GM21737 (cell line): ENCODE measurements around the gene PPP1R13B.

Experiments
- ATAC-seq: cut with Tn5 transposase; IDR thresholded peaks from one replicate; pipeline ENCODE4 v1.9.1; 2021; ENCODE audit warnings: mild to moderate bottlenecking, moderate library complexity; ENCODE audit not compliant: unreplicated experiment

The PPP1R13B gene

GRCh38 chr14:103732868-103733620, 114.3 kb downstream of the PPP1R13B start:
- no peak for ATAC-seq

DNA sequence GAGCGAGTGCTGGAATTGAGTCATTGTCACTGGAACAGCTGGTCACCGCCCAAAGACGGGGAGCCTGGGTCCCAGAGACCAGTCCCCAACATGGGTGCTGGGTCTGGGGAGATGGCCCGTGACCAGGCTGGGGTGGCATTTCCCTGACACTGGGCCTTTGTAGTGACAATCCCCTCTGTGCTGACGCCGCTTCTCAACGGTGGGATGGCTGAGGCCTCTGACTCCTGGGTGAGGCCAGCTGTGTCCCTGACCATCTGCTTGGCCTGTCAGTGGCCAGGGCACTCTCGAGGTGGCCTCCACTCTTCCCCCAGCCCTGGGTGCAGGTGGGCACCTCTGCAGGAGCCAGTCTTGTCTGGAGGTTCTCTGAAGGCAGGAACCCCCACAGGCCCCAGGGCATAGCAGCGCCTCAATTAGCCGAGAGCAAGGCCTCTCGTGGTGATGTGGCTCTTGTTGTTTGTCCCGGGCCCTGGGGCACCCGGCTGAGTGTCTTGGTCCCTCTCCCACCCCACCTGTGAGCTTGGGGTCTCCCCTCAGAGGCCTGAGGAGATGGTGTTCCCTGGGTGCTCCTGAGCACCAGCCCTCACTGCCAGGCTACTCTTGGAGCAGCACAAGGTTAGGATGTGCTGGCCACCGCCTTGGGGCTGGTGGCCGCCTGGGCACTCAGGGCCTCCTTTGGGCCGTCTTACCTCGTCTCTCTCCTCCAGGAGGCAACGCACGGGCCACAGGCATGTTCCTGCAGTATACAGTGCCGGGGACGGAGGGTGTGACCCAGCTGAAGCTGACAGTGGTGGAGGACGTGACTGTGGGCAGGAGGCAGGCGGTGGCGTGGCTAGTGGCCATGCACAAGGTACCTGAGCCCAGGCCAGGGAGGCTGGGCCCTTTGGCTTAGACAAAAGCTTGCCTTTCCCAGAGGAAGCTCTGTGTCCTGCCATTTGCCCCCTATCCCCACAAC, 115.2 kb downstream of the PPP1R13B start:
- ATAC-seq: no peak

DNA sequence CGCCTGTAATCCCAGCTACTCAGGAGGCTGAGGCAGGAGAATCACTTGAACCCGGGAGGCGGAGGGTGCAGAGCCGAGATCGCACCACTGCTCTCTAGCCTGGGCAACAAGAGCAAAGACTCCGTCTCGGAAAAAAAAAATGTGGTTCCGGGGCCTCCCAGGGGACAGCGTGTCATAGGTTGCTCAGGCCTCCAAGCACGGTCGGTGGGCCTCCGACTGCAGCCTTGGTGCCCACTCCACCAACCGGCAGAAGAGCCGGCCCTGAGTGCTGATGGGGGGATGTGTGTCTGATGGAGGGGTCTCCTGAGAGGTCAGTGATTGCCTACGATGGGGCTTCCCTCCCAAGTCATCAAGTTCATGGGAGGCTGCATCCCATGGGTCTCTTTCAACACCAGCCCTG, 115.9 kb downstream of the PPP1R13B start:
- ATAC-seq: no peak

- no peak for ATAC-seq
Observed at GRCh38 chr14:103730490-103731035, 116.8 kb downstream of the PPP1R13B start.

DNA sequence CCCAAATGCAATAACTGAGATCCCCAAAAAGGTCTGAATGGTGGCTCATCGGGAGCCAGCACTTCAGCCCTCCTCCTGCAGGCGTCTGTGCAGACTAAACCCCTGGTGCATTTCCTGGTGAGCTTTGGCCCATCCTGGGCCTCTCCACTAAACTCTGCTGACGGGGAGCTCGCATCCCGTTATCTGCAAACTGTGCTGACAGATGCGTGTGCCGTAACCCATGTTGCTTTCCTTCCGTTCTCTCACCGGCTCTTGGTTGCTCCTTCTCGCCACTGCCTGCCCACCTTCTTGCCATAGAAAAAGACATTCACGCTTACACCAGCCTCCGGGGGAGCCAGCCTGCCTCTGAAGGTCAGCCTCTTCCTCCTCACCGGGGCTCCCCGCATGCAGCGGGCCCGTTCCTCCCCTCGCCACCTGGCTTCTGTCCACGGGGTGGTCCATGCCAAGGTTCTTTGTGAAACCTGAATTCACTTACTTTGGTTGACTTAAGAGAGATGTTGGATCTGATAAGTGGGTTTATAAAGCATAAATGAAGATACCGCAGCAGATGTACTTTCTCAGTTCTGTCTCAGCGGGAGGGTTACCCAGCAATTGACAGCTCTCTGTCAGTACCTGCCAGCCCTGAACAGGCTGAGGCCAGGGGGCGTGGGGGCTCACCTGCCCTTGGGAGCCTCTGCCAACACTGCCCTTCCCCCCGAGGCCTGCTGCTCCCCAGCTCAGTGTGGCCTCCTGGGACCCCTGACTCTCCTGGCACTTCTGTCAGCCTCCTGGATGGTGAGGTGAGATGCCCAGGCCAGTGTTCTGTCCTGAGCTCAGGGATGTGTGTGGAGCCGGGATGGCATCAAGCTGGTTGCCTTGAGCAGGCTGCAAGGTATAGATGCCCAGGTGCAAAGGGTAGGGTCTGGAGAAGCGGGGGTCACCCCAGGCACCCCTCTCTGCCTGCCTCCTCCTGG, 117.6 kb downstream of the PPP1R13B start:
- ATAC-seq: no peak

DNA sequence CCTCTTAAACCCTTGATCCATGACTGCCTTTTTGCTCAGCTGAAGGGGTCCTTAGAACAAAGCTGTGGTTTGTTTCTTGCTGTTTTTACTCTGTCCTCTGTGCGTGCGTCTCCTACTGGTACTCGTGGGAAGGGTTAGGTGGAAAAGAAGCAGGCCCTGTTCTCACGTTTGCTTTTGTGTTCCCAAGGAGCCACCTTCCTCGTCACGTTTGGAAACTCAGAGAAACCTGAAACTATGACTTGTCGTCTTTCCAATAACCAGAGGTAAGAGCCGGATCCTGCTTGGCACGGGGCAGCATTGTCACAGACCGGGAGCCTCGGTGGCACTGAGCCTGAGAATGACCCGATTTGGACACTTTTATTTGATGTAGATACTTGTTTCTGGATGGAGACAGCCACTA, 118.7 kb downstream of the PPP1R13B start:
- no peak for ATAC-seq

GRCh38 chr14:103728141-103728540, 119.2 kb downstream of the PPP1R13B start:
- ATAC-seq: no peak

- ATAC-seq: no peak
Observed at GRCh38 chr14:103727313-103727980, 119.9 kb downstream of the PPP1R13B start.

DNA sequence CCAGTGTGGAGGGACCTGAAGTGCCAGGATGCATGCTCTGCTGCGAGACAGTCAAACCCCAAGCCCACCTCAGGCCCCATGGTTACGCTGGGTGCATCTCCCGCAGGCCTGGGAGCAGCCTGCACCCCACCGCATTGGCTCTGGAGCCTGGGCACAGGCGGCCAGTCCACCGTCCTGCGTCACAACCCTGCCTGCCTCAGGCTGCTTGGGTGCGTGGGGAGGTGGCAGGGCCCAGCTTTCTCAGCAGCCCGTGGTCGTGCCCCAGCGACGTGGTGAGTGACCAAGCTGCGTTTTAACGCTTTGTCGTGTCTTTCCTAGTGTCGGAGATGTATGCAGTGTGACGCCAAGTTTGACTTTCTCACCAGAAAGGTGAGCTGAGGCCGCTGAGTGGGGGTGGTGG, 120.9 kb downstream of the PPP1R13B start:
- ATAC-seq: no peak

DNA sequence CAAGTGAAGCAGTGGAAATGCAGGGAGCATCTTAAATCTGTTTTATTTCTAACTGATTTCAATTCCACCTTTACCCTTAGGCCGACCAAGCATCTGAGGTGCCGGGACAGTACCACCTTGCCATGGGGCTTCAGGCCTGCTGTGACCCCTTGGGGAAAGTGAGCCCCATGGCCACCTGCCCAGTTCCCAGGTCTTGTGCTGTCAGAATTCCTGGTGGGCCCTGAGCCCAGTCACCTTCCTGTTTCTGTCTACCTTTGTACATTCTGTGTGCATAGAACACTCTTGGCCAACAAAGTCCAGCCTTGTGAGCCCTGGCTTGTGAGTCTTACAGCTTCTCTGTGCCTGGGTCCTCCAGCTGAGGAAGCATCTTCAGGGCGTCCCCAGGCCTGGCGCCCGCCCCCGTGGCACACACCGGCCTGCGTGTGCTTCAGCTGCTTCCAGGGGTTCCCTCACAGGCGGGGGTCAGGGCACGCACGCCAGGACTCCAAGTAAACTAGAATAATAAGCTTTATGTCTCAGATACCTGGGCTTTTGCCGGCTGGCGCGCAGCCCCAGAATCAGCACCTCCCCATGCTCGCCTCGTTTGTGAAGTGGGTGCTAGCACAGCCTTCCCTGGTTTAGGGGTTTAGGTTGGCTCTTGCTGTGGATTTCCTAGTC, 121.5 kb downstream of the PPP1R13B start:
- ATAC-seq: no peak

DNA sequence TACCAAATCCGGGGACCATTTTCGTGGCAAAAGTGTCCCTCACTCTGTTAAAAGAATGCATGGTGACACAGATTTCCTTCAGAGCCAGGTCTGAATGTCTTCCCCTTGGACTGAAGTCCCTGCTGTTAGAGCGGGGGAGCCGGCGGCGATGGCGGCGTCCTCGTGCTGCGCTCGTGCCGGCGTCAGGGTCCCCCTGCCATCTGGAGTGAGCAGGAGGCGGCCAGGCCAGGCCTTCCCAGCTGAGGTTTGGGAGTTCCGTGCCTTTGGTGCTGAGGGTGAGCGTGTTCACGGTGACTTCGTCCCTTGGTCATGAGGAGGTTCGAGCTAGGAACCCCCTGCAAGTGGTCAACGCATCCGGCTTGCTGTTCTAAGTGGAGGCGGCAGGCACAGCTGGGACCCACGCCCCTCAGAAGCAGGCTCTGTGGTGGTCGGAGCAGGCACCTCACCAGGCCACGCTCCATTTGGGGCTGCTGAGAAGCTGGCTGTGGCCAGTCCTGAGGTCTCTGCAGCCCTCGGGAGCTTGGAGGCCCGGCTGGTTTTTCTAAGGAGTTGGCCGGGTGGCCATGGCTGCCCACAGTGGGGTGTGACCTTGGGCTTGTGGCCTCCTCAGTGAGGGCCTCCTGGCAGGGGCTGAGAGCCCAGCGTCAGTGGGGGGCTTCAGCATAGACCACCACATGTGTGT, 122.2 kb downstream of the PPP1R13B start:
- ATAC-seq: no peak

- no peak for ATAC-seq
Observed at GRCh38 chr14:103724116-103724515, 123.3 kb downstream of the PPP1R13B start.

DNA sequence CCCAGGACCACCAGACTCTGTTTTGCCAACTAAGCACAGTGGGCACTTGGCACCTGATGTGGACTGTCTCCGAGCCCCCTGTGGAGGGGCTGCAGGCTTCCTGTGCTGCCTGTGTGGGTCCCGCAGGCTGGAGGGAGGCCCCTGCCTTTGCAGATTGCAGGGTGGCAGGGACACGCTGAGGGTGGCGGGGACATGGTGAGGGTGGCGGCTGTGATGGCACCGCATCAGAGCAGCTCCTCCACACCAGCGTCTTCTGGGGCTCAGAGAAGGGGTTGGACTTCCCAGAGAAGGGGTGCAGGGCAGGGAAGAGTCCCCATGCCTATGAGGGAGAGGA, 123.7 kb downstream of the PPP1R13B start:
- no peak for ATAC-seq

DNA sequence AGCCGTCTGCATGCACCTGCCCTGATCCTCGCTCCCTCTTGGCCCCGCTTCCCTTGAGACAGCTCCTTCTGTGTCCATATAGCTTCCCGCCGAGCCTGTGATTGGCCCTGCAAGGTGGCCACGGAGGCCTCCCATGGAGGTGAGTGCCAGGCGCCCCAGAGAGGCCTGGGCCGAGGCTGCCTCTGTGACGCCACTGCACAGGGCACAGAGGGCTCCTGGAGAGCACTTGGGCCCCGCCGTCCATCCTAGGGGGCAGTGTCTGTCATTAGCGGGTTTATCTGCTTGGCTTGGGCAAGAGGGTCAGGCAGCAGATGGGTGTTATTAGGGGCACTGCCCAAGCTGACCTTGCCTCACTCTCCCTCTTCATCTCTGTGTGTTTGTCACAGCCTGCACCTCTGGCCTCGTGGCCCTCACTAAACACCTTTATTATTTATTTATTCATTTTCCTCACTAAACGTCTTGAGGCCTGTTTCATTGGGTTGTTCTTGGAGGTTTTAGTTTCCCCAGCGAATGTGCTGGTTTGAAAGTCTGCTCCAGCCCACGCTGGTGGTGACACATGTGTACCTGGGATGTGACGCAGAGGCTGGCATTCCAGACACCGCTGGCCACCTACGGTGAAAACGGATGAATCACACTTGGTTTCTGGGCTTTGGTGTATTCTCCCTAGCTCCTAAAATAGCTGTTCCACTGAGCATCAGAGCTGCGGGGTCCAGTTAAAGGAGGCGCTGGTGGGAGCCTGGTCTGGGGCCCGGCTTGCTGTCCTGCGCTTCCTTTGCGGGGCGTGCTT, 125.8 kb downstream of the PPP1R13B start:
- no peak for ATAC-seq

DNA sequence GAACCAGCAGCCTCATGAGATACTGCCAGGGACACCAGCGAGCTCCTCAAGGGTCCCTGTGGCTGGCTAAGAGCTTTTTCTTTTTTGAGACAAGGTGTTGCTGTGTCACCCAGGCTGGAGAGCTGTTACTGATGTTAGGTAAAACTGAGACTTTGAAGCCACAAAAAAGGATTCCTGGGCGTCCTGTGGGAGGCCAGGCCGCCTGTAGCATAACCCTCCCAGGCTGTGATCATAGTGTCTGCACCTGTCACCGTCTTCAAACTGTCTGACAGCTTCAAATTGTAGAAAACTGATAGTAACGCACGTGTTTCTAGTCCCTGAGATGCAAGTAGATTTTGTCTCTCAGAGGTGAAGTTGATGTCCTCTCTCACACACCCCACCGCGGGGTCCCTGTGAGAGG, 127.6 kb downstream of the PPP1R13B start:
- no peak for ATAC-seq

DNA sequence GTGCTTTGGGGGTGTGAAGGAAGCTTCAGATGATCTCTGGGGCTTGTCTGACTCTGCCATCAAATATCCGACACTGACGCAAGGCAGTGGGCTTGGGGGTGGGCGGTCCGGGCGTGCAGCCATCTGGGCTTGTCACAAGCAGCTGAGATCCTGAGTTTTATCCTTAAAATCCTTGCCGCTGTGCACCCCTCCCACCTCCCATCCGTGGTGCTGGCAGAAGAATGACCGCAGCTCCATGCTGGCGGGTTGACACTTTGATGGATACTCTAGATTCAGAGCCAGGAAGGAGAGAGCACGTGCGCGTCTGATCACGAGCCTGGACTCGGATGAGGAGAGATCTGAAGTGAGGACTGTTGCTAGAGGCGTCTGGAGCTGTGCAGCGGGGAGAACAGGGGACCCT, 128.8 kb downstream of the PPP1R13B start:
- ATAC-seq: no peak

GRCh38 chr14:103716899-103717411, 130.4 kb downstream of the PPP1R13B start:
- ATAC-seq: no peak
